Cardiac muscle cell (in vitro differentiated cells and primary cell): ENCODE measurements around the gene XRCC5. TPM values are rescaled to one million over a fixed set of nuclear protein-coding genes. Genes with fewer than 3 reads are reported as not detected.

Experiments
- DNase-seq, 2 donors: peaks; one replicate each; pipeline versions ENCODE4 v3.0.0 to v3.0.0-alpha.2; 2010 to 2017; ENCODE audit warnings: low read depth in 1 of 2, low spot score in 1 of 2
- H3K27ac ChIP-seq: fragments of 200-600 bp; sonication (generic); 2 replicates; pipeline ENCODE4 v1.5.1; 2016
- H3K27me3 ChIP-seq: fragments of 200-600 bp; sonication (generic); 2 replicates; pipeline ENCODE4 v1.6.0; 2016; ENCODE audit warnings: control low read depth
- H3K36me3 ChIP-seq: fragments of 200-600 bp; sonication (generic); 2 replicates; pipeline ENCODE4 v1.5.1; 2016; ENCODE audit warnings: control low read depth
- H3K4me1 ChIP-seq: fragments of 200-600 bp; sonication (generic); 2 replicates; pipeline ENCODE4 v1.8.1; 2017; ENCODE audit warnings: low read depth, mild to moderate bottlenecking, mixed run types
- H3K4me3 ChIP-seq: fragments of 200-600 bp; sonication (generic); 2 replicates; pipeline ENCODE4 v1.5.1; 2016; ENCODE audit warnings: mild to moderate bottlenecking
- H3K9me3 ChIP-seq: fragments of 200-600 bp; sonication (generic); 2 replicates; pipeline ENCODE4 v1.5.1; 2017; ENCODE audit warnings: low read depth, mild to moderate bottlenecking, control low read depth
- polyA plus RNA-seq: library from polyadenylated mRNA; unstranded; fragments of >200 nt; fragmentation: Nextera tagmentation; extraction: Ambion mirVana; gene quantifications from 2 replicates; pipeline ENCODE4 v1.2.1, GENCODE V29; 2016
- total RNA-seq: library from RNA; depleted of rRNA; stranded (reverse); fragments of >200 nt; gene quantifications from 2 replicates; pipeline ENCODE4 v1.2.3, GENCODE V29; 2016
- TF ChIP-seq, protein P1 (sequence below): IDR thresholded peaks from 2 replicates; pipeline ENCODE4 v1.5.1; 2012; ENCODE audit warnings: low read depth, mild to moderate bottlenecking, low read length

Gene XRCC5
- 150 and 174 TPM in 2 replicates for total RNA-seq
- polyA plus RNA-seq, result 233 and 241 TPM in 2 replicates

- no peaks in the 10 kb centered on the region for H3K27me3 ChIP-seq
- H3K36me3 ChIP-seq, result peaks cover 21% of the 10 kb centered on the region
- H3K27ac ChIP-seq, result peak within 1 kb of the TSS; percentile 88
- no peaks in the 10 kb centered on the region for H3K9me3 ChIP-seq
- DNase-seq, result peak; percentile 98
- peak within 1 kb of the TSS; percentile 77 for H3K4me3 ChIP-seq
- peaks cover 15% of the 10 kb centered on the region for H3K4me1 ChIP-seq
- TF ChIP-seq, protein P1, sequence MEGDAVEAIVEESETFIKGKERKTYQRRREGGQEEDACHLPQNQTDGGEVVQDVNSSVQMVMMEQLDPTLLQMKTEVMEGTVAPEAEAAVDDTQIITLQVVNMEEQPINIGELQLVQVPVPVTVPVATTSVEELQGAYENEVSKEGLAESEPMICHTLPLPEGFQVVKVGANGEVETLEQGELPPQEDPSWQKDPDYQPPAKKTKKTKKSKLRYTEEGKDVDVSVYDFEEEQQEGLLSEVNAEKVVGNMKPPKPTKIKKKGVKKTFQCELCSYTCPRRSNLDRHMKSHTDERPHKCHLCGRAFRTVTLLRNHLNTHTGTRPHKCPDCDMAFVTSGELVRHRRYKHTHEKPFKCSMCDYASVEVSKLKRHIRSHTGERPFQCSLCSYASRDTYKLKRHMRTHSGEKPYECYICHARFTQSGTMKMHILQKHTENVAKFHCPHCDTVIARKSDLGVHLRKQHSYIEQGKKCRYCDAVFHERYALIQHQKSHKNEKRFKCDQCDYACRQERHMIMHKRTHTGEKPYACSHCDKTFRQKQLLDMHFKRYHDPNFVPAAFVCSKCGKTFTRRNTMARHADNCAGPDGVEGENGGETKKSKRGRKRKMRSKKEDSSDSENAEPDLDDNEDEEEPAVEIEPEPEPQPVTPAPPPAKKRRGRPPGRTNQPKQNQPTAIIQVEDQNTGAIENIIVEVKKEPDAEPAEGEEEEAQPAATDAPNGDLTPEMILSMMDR, result no peak
These were observed at the start of gene XRCC5 for GRCh38 chr2:216108967-216109921. Gene XRCC5, plus strand, starts transcription at chr2:216109348. Its CDS starts 89 bp downstream, at chr2:216109437.

GRCh38 chr2:216064014-216064630, 45.0 kb upstream of the XRCC5 start:
- no peak overlapping the region for H3K27ac ChIP-seq
- H3K4me1 ChIP-seq, result no peaks in the 10 kb centered on the region
- no peaks in the 10 kb centered on the region for H3K27me3 ChIP-seq
- peaks cover 4% of the 10 kb centered on the region for H3K36me3 ChIP-seq
- H3K9me3 ChIP-seq, result no peaks in the 10 kb centered on the region
- H3K4me3 ChIP-seq, result no peak overlapping the region
- peak; percentile 5 to 66 for DNase-seq
- TF ChIP-seq, protein P1, result peak; percentile 24

GRCh38 chr2:216064665-216065064, 44.5 kb upstream of the XRCC5 start:
- Histone ChIP-seq H3K27ac (no peak overlapping the region), H3K4me3 (no peak overlapping the region), H3K4me1 (no peaks in the 10 kb centered on the region), H3K9me3 (no peaks in the 10 kb centered on the region), H3K36me3 (no peaks in the 10 kb centered on the region), H3K27me3 (no peaks in the 10 kb centered on the region)
- no peak for DNase-seq
- TF ChIP-seq, protein P1, result no peak

DNA sequence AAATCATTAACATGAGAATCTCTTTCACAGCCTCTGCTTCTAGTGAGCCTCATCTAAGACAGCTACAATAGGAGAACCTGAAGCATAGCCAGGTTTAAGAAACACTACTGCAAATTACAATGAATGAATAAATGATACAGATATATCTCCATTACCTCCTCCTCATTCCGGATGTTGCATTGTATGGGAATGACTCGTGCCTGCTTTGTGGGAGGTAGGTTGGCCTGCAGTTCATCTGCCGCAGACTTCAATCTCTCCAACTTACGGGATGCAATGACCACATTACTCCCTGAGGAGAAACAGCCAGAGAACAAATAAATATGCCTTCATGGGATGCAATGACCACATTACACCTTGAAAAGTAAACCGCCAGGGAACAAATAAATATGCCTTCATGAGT, 42.9 kb upstream of the XRCC5 start:
- Histone ChIP-seq H3K27me3 (no peaks in the 10 kb centered on the region), H3K4me1 (no peaks in the 10 kb centered on the region), H3K4me3 (no peak overlapping the region), H3K27ac (no peak overlapping the region), H3K9me3 (no peaks in the 10 kb centered on the region), H3K36me3 (no peaks in the 10 kb centered on the region)
- peak in 1 of 2 donors; percentile 86 for DNase-seq
- TF ChIP-seq, protein P1, result no peak

- H3K4me3 ChIP-seq, result no peak overlapping the region
- no peaks in the 10 kb centered on the region for H3K27me3 ChIP-seq
- no peaks in the 10 kb centered on the region for H3K4me1 ChIP-seq
- H3K9me3 ChIP-seq, result no peaks in the 10 kb centered on the region
- no peaks in the 10 kb centered on the region for H3K36me3 ChIP-seq
- DNase-seq, result no peak
- TF ChIP-seq, protein P1, result no peak
- no peak overlapping the region for H3K27ac ChIP-seq
These were observed 40.1 kb upstream of the XRCC5 start for GRCh38 chr2:216069028-216069427.
